ENCODE measurements around the gene STMN1. TPM values are rescaled to one million over a fixed set of nuclear protein-coding genes. Genes with fewer than 3 reads are reported as not detected.

STMN1 gene
- total RNA-seq, 1 donor from 2014 or later, result 24.2 TPM

GRCh38 chr1:25858906-25859789, 47.1 kb downstream of the STMN1 start, which contains the start of gene AUNIP:
Gene AUNIP, minus strand, starts transcription at chr1:25859457. Its CDS starts 100 bp downstream, at chr1:25859357.
- peak; percentile 99 for ATAC-seq (ENCODE audit: poor library complexity)
- intact Hi-C loops (cut with DNase I), result no loop called here
- peak; percentile 93 for DNase-seq

- ATAC-seq (ENCODE audit: poor library complexity), result no peak
- intact Hi-C loops (cut with DNase I), result no loop called here
- no peak for DNase-seq
These were observed 47.7 kb downstream of the STMN1 start for GRCh38 chr1:25858494-25858893.

- ATAC-seq (ENCODE audit: poor library complexity) (no peak), DNase-seq (no peak)
- intact Hi-C loops (cut with DNase I), result no loop called here
These were observed 49.4 kb downstream of the STMN1 start for GRCh38 chr1:25856856-25857255.

- intact Hi-C loops (cut with DNase I), result no loop called here
- ATAC-seq (ENCODE audit: poor library complexity), result no peak
- DNase-seq, result no peak
These were observed 51.7 kb downstream of the STMN1 start for GRCh38 chr1:25854554-25854953.

Small RNAs within 50 kb of the gene (microRNA-seq; reads per million reads assigned to microRNA genes)
- gene MIR3917, result not detected

Other genes starting within 250 kb of the STMN1 start
- 39.6 TPM for gene SELENON, start 106.2 kb downstream of the STMN1 start, total RNA-seq
- 222 TPM for gene MTFR1L, start 86.5 kb downstream of the STMN1 start, total RNA-seq
- 0.11 TPM for gene AUNIP, start 47.0 kb downstream of the STMN1 start, total RNA-seq
- gene PAQR7, start 30.7 kb downstream of the STMN1 start, total RNA-seq, result 2.2 TPM
- gene PAFAH2, start 91.6 kb upstream of the STMN1 start, total RNA-seq, result 12.1 TPM
- 11.9 TPM for gene EXTL1, start 115.4 kb upstream of the STMN1 start, total RNA-seq
- gene SLC30A2, start 139.7 kb upstream of the STMN1 start, total RNA-seq, result 3.0 TPM
- 229 TPM for gene TRIM63, start 161.2 kb upstream of the STMN1 start, total RNA-seq
- 4.0 TPM for gene PDIK1L, start 205.4 kb upstream of the STMN1 start, total RNA-seq